LNCaP clone FGC (cell line): ENCODE measurements around the gene TEX29.

ENCODE experiments used
- DNase-seq: peaks from one replicate; pipeline ENCODE4 v3.0.0-alpha.2; 2011; ENCODE audit warnings: low read depth
- H3K4me3 ChIP-seq: 2 replicates; pipeline ENCODE4 v1.5.1; 2011; ENCODE audit warnings: mild to moderate bottlenecking, low read depth, low read length, control low read depth
- CTCF ChIP-seq: IDR thresholded peaks from 2 replicates; pipeline ENCODE4 v1.5.1; 2012; ENCODE audit warnings: mild to moderate bottlenecking; ENCODE audit not compliant: control insufficient read depth, insufficient read depth; ENCODE audit errors: extremely low read depth

TEX29 gene

GRCh38 chr13:111372651-111373425, 52.4 kb downstream of the TEX29 start:
- no peak for TF ChIP-seq CTCF
- DNase-seq, result no peak
- no peak overlapping the region for H3K4me3 ChIP-seq

GRCh38 chr13:111373486-111373885, 53.0 kb downstream of the TEX29 start:
- no peak for TF ChIP-seq CTCF
- no peak overlapping the region for H3K4me3 ChIP-seq
- DNase-seq, result no peak

- no peak for DNase-seq
Observed at GRCh38 chr13:111380431-111380830, 60.0 kb downstream of the TEX29 start.

GRCh38 chr13:111382411-111382810, 62.0 kb downstream of the TEX29 start:
- H3K4me3 ChIP-seq, result no peak overlapping the region
- DNase-seq, result no peak
- TF ChIP-seq CTCF, result no peak

More at GRCh38 chr13:111380431-111380830, 60.0 kb downstream of the TEX29 start:
- no peak for TF ChIP-seq CTCF
- no peak overlapping the region for H3K4me3 ChIP-seq

GRCh38 chr13:111382877-111383276, 62.4 kb downstream of the TEX29 start:
- TF ChIP-seq CTCF, result no peak
- H3K4me3 ChIP-seq, result no peak overlapping the region
- no peak for DNase-seq

- H3K4me3 ChIP-seq, result no peak overlapping the region
- TF ChIP-seq CTCF, result no peak
- DNase-seq, result no peak
Observed at GRCh38 chr13:111383591-111384440, 63.4 kb downstream of the TEX29 start.
